A549 (cell line): Measurements from ENCODE around the gene DIPK1B.

Experiments used
- CBX2 ChIP-seq: fragments of 200-600 bp; sonication (generic); IDR thresholded peaks from 2 replicates; pipeline ENCODE4 v1.6.1; 2016; ENCODE audit warnings: low read depth, mild to moderate bottlenecking, borderline replicate concordance
- NFE2L2 ChIP-seq: fragments of 150-350 bp; conservative IDR thresholded peaks from 2 replicates; pipeline ENCODE4 v1.6.1; 2014; ENCODE audit warnings: low read length
- RAD21 ChIP-seq, 2 experiments: fragments of >200 bp in 1 of 2; sonication (Bioruptor Twin) in 1 of 2; formaldehyde crosslinking in 1 of 2; IDR thresholded peaks in 1 of 2; conservative IDR thresholded peaks in 1 of 2; 2 replicates in 1 of 2; 3 replicates in 1 of 2; pipeline ENCODE4 v1.6.1; 2012 to 2018; ENCODE audit warnings: inconsistent platforms in 1 of 2
- RFX5 ChIP-seq: fragments of 450-650 bp; IDR thresholded peaks from 2 replicates; pipeline ENCODE4 v1.7.1; 2014; ENCODE audit warnings: antibody characterized with exemption, mild to moderate bottlenecking, moderate library complexity
- SMC3 ChIP-seq: fragments of >200 bp; sonication (Bioruptor Twin); formaldehyde crosslinking; IDR thresholded peaks from 3 replicates; pipeline ENCODE4 v1.6.1; 2018; ENCODE audit warnings: inconsistent platforms
- TP53 ChIP-seq: fragments of 250-450 bp; sonication (Bioruptor Pico); IDR thresholded peaks from 2 replicates; pipeline ENCODE4 v1.5.0; 2021; ENCODE audit warnings: mild to moderate bottlenecking, moderate library complexity
- TF ChIP-seq, protein P1 (sequence below): fragments of 450-650 bp; IDR thresholded peaks from 2 replicates; pipeline ENCODE4 v1.6.1; 2014; ENCODE audit warnings: antibody characterized with exemption
- TF ChIP-seq, protein P2 (sequence below): fragments of >200 bp; sonication (Bioruptor Twin); formaldehyde crosslinking; IDR thresholded peaks from 3 replicates; pipeline ENCODE4 v1.5.1; 2016
- TF ChIP-seq, protein P3 (sequence below): fragments of 200-600 bp; sonication (generic); IDR thresholded peaks from 2 replicates; pipeline ENCODE4 v1.6.1; 2016; ENCODE audit warnings: antibody characterized with exemption, mild to moderate bottlenecking, moderate library complexity
- TF ChIP-seq, protein P4 (sequence below): IDR thresholded peaks from 2 replicates; pipeline ENCODE4 v1.6.1; 2012

DNA sequence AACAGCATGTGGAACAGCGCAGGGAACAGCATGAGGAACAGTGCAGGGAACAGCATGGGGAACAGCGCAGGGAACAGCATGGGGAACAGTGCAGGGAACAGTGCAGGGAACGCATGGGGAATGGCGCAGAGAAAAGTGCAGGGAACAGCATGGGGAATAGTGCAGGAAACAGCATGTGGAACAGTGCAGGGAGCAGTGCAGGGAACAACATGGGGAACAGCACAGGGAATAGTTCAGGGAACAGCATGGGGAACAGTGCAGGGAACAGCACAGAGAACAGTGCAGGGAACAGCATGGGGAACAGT lies 43.7 kb downstream of the DIPK1B start:
- no peak for TF ChIP-seq TP53
- TF ChIP-seq, protein P1, sequence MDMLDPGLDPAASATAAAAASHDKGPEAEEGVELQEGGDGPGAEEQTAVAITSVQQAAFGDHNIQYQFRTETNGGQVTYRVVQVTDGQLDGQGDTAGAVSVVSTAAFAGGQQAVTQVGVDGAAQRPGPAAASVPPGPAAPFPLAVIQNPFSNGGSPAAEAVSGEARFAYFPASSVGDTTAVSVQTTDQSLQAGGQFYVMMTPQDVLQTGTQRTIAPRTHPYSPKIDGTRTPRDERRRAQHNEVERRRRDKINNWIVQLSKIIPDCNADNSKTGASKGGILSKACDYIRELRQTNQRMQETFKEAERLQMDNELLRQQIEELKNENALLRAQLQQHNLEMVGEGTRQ: no peak
- TF ChIP-seq, protein P2, sequence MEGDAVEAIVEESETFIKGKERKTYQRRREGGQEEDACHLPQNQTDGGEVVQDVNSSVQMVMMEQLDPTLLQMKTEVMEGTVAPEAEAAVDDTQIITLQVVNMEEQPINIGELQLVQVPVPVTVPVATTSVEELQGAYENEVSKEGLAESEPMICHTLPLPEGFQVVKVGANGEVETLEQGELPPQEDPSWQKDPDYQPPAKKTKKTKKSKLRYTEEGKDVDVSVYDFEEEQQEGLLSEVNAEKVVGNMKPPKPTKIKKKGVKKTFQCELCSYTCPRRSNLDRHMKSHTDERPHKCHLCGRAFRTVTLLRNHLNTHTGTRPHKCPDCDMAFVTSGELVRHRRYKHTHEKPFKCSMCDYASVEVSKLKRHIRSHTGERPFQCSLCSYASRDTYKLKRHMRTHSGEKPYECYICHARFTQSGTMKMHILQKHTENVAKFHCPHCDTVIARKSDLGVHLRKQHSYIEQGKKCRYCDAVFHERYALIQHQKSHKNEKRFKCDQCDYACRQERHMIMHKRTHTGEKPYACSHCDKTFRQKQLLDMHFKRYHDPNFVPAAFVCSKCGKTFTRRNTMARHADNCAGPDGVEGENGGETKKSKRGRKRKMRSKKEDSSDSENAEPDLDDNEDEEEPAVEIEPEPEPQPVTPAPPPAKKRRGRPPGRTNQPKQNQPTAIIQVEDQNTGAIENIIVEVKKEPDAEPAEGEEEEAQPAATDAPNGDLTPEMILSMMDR: no peak
- TF ChIP-seq, protein P3, sequence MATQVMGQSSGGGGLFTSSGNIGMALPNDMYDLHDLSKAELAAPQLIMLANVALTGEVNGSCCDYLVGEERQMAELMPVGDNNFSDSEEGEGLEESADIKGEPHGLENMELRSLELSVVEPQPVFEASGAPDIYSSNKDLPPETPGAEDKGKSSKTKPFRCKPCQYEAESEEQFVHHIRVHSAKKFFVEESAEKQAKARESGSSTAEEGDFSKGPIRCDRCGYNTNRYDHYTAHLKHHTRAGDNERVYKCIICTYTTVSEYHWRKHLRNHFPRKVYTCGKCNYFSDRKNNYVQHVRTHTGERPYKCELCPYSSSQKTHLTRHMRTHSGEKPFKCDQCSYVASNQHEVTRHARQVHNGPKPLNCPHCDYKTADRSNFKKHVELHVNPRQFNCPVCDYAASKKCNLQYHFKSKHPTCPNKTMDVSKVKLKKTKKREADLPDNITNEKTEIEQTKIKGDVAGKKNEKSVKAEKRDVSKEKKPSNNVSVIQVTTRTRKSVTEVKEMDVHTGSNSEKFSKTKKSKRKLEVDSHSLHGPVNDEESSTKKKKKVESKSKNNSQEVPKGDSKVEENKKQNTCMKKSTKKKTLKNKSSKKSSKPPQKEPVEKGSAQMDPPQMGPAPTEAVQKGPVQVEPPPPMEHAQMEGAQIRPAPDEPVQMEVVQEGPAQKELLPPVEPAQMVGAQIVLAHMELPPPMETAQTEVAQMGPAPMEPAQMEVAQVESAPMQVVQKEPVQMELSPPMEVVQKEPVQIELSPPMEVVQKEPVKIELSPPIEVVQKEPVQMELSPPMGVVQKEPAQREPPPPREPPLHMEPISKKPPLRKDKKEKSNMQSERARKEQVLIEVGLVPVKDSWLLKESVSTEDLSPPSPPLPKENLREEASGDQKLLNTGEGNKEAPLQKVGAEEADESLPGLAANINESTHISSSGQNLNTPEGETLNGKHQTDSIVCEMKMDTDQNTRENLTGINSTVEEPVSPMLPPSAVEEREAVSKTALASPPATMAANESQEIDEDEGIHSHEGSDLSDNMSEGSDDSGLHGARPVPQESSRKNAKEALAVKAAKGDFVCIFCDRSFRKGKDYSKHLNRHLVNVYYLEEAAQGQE: no peak
- no peak for TF ChIP-seq CBX2
- TF ChIP-seq SMC3: no peak
- TF ChIP-seq, protein P4, sequence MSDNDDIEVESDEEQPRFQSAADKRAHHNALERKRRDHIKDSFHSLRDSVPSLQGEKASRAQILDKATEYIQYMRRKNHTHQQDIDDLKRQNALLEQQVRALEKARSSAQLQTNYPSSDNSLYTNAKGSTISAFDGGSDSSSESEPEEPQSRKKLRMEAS: no peak
- TF ChIP-seq RAD21 (conservative IDR thresholded peaks at IDR 0.05 in 1 of 2, IDR thresholded peaks at IDR 0.05 in 1 of 2): no peak
- TF ChIP-seq RFX5: no peak
- no peak for TF ChIP-seq NFE2L2
